DND-41 (cell line): ENCODE measurements around the gene FRS3.

Experiments
- ATAC-seq: fragments of 200-7000 bp; cut with Tn5 transposase; 3 replicates; pipeline ENCODE4 v1.9.1; 2021; ENCODE audit warnings: low read depth; ENCODE audit not compliant: insufficient read depth
- DNase-seq: peaks from one replicate; pipeline ENCODE4 v3.0.0-alpha.2; 2020
- H2AFZ ChIP-seq: 2 replicates; pipeline ENCODE4 v1.6.0; 2012; ENCODE audit warnings: low read depth, low read length
- H3K27ac ChIP-seq: 2 replicates; pipeline ENCODE4 v1.5.1; 2012; ENCODE audit warnings: low read length, inconsistent platforms
- H3K27me3 ChIP-seq: fragments of 200-600 bp; sonication (generic); 2 replicates; pipeline ENCODE4 v1.6.0; 2012; ENCODE audit warnings: low read length, mild to moderate bottlenecking, inconsistent platforms; ENCODE audit not compliant: insufficient read depth, poor library complexity
- H3K36me3 ChIP-seq: 2 replicates; pipeline ENCODE4 v1.5.1; 2012; ENCODE audit warnings: low read length, inconsistent platforms; ENCODE audit not compliant: insufficient read depth
- H3K4me1 ChIP-seq: 2 replicates; pipeline ENCODE4 v1.5.1; 2012; ENCODE audit warnings: mild to moderate bottlenecking, low read length; ENCODE audit not compliant: insufficient read depth
- H3K4me2 ChIP-seq: 2 replicates; pipeline ENCODE4 v1.6.0; 2012; ENCODE audit warnings: mild to moderate bottlenecking, moderate library complexity, low read length, inconsistent platforms; ENCODE audit not compliant: insufficient read depth
- H3K4me3 ChIP-seq, 2 experiments: fragments of 200-600 bp in 1 of 2; shearing (Covaris generic) in 1 of 2; 2 replicates each; pipeline ENCODE4 v1.5.1; 2012 to 2016; ENCODE audit warnings: inconsistent platforms in 2 of 2, low read length in 2 of 2, mild to moderate bottlenecking in 2 of 2, low read depth in 1 of 2, moderate library complexity in 1 of 2
- H3K79me2 ChIP-seq: 2 replicates; pipeline ENCODE4 v1.6.0; 2012; ENCODE audit warnings: low read length, inconsistent platforms; ENCODE audit not compliant: insufficient read depth
- H3K9ac ChIP-seq: 2 replicates; pipeline ENCODE4 v1.6.0; 2012; ENCODE audit warnings: low read depth, mild to moderate bottlenecking, inconsistent platforms, low read length, moderate library complexity
- H3K9me3 ChIP-seq: 2 replicates; pipeline ENCODE4 v1.5.1; 2012; ENCODE audit warnings: low read length, moderate library complexity, mild to moderate bottlenecking, inconsistent platforms; ENCODE audit not compliant: insufficient read depth, severe bottlenecking
- H4K20me1 ChIP-seq: 2 replicates; pipeline ENCODE4 v1.6.0; 2012; ENCODE audit warnings: low read length; ENCODE audit not compliant: insufficient read depth
- EZH2 ChIP-seq: IDR thresholded peaks from 3 replicates; pipeline ENCODE4 v1.6.1; 2012; ENCODE audit warnings: borderline replicate concordance, low read depth, mild to moderate bottlenecking, moderate library complexity, low read length, inconsistent platforms; ENCODE audit not compliant: severe bottlenecking
- TF ChIP-seq, protein P1 (sequence below): IDR thresholded peaks from 2 replicates; pipeline ENCODE4 v1.5.1; 2012; ENCODE audit warnings: borderline replicate concordance, low read length, moderate library complexity, mild to moderate bottlenecking; ENCODE audit not compliant: poor library complexity, severe bottlenecking; ENCODE audit errors: extremely low read depth

FRS3 gene

DNA sequence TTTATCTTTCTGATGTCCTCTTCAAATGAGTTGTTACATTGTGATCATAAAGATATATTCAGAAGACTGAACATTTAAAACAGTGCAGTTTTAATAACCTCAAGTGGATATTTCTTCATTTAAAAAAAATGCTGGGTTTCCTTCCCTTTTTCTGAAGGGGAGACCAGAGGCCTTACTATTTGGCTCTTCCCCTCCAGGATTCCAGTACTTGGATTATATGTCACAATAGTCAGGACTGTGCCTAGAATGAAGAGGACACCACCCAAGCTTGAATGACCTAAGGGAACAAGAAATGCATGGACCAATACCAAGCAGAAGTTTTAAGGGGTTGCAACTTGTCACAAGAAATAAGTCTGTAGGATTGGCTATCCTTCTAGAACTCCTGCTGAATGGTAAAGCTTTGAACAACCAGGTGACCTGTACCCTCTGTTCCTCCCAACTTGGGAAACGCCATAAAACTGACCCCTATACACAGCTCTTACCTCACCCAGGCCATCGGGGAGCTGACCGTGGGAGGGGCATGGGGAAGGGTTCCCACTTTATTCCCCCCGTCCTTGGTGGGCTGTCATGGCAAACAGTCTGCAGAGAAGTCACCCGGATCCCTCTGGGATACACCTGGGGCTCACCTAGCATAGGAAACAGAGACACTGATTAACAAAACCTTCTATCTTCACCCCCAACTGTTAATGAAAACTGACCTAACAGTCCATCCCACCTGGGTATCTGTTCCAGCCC is 2.0 kb downstream of the FRS3 start:
- peaks cover 27% of the 10 kb centered on the region for H3K4me1 ChIP-seq
- peaks cover 9% of the 10 kb centered on the region for H3K79me2 ChIP-seq
- no peak overlapping the region for H3K9ac ChIP-seq
- H3K36me3 ChIP-seq: peaks cover 25% of the 10 kb centered on the region
- DNase-seq: no peak
- ATAC-seq: no peak
- no peak overlapping the region for H2AFZ ChIP-seq
- no peak overlapping the region for H3K27ac ChIP-seq
- no peaks in the 10 kb centered on the region for H3K9me3 ChIP-seq
- no peak overlapping the region for H3K4me3 ChIP-seq
- peaks cover 4% of the 10 kb centered on the region for H3K27me3 ChIP-seq
- TF ChIP-seq, protein P1, sequence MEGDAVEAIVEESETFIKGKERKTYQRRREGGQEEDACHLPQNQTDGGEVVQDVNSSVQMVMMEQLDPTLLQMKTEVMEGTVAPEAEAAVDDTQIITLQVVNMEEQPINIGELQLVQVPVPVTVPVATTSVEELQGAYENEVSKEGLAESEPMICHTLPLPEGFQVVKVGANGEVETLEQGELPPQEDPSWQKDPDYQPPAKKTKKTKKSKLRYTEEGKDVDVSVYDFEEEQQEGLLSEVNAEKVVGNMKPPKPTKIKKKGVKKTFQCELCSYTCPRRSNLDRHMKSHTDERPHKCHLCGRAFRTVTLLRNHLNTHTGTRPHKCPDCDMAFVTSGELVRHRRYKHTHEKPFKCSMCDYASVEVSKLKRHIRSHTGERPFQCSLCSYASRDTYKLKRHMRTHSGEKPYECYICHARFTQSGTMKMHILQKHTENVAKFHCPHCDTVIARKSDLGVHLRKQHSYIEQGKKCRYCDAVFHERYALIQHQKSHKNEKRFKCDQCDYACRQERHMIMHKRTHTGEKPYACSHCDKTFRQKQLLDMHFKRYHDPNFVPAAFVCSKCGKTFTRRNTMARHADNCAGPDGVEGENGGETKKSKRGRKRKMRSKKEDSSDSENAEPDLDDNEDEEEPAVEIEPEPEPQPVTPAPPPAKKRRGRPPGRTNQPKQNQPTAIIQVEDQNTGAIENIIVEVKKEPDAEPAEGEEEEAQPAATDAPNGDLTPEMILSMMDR: no peak
- TF ChIP-seq EZH2: no peak
- no peak overlapping the region for H3K4me2 ChIP-seq
- H4K20me1 ChIP-seq: no peaks in the 10 kb centered on the region

DNA sequence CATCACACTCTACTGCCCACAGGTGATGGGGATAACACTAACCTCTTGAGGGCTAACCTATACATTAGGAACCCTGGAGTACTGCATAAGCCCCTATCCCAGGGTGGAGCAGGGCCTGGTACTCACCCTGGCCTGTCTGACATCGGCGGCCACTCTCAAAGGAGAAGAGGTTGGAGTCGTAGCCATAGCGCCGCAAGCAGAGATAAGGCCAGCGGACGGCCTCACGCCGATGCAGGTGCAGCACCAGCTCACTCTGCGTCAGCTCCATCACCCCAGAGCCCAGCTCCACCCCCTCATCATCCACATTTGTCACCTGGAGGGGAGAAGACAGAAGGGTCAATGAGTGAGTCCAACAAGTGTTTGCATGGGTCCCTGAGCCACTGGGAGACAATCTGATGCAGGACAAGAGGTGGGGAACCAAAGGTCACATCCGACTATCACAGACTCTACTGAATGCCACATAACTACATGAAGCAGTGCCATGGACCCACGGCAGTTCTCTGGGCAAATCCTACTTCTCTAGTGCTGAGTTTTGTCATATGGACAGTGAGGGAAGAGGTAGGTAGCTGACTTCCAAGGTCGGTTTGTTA is 4.3 kb downstream of the FRS3 start:
- Histone ChIP-seq H3K27me3 (no peaks in the 10 kb centered on the region), H3K36me3 (peaks cover 45% of the 10 kb centered on the region), H3K9me3 (no peaks in the 10 kb centered on the region), H3K9ac (no peak overlapping the region; the same call in 1 of the 2 replicates), H3K4me1 (peaks cover 16% of the 10 kb centered on the region), H3K4me3 (no peak overlapping the region), H2AFZ (no peak overlapping the region), H3K4me2 (no peak overlapping the region), H3K79me2 (peaks cover 9% of the 10 kb centered on the region), H4K20me1 (no peaks in the 10 kb centered on the region), H3K27ac (no peak overlapping the region)
- no peak for ATAC-seq
- no peak for DNase-seq
- TF ChIP-seq, protein P1: no peak
- TF ChIP-seq EZH2: no peak

- Histone ChIP-seq H3K36me3 (peaks cover 48% of the 10 kb centered on the region), H2AFZ (no peak overlapping the region), H3K79me2 (peaks cover 9% of the 10 kb centered on the region), H3K4me2 (no peak overlapping the region), H3K27ac (no peak overlapping the region), H3K4me1 (peaks cover 16% of the 10 kb centered on the region), H3K4me3 (no peak overlapping the region), H3K9ac (no peak overlapping the region), H3K27me3 (no peaks in the 10 kb centered on the region), H3K9me3 (no peaks in the 10 kb centered on the region), H4K20me1 (no peaks in the 10 kb centered on the region)
- DNase-seq (no peak), ATAC-seq (no peak)
- TF ChIP-seq EZH2: no peak
- TF ChIP-seq, protein P1: no peak
Observed at GRCh38 chr6:41774841-41775240, 4.9 kb downstream of the FRS3 start.
